Liver (tissue), 9 donors: ENCODE results near the gene BTG3. TPM values are rescaled to one million over a fixed set of nuclear protein-coding genes. Genes with fewer than 3 reads are reported as not detected.

Experiments
- DNase-seq: peaks from one replicate; pipeline ENCODE4 v3.0.0-alpha.2; 2017; ENCODE audit warnings: low spot score
- H3K27ac ChIP-seq, 2 donors: one replicate each; pipeline ENCODE4 v1.7.0; 2013; ENCODE audit warnings: inconsistent platforms in 2 of 2, low read length in 2 of 2, control low read depth in 1 of 2, low read depth in 1 of 2, mild to moderate bottlenecking in 1 of 2
- H3K27me3 ChIP-seq, 4 donors: one replicate each; pipeline versions ENCODE4 v1.6.1 to v1.7.0; 2013; ENCODE audit warnings: low read length in 3 of 4, inconsistent platforms in 1 of 4, mild to moderate bottlenecking in 1 of 4, moderate library complexity in 1 of 4; ENCODE audit not compliant: control insufficient read depth in 4 of 4, insufficient read depth in 4 of 4
- H3K36me3 ChIP-seq, 4 donors: one replicate each; pipeline versions ENCODE4 v1.6.1 to v1.7.0; 2013; ENCODE audit warnings: low read length in 3 of 4, mild to moderate bottlenecking in 3 of 4, low read depth in 1 of 4, moderate library complexity in 1 of 4; ENCODE audit not compliant: control insufficient read depth in 4 of 4, insufficient read depth in 3 of 4
- H3K4me1 ChIP-seq, 4 donors: one replicate each; pipeline versions ENCODE4 v1.6.1 to v1.7.0; 2013; ENCODE audit warnings: low read length in 3 of 4, mild to moderate bottlenecking in 3 of 4, moderate library complexity in 1 of 4; ENCODE audit not compliant: control insufficient read depth in 4 of 4, insufficient read depth in 4 of 4
- H3K4me3 ChIP-seq, 3 donors: one replicate each; pipeline versions ENCODE4 v1.6.1 to v1.7.0; 2013; ENCODE audit warnings: low read length in 3 of 3, control low read depth in 1 of 3, low read depth in 1 of 3, mild to moderate bottlenecking in 1 of 3
- H3K9ac ChIP-seq, 2 donors: one replicate each; pipeline ENCODE4 v1.7.0; 2013; ENCODE audit warnings: low read length in 2 of 2, mild to moderate bottlenecking in 2 of 2, moderate library complexity in 2 of 2, control low read depth in 1 of 2, low read depth in 1 of 2
- H3K9me3 ChIP-seq, 4 donors: one replicate each; pipeline versions ENCODE4 v1.6.1 to v1.7.0; 2013; ENCODE audit warnings: low read length in 3 of 4; ENCODE audit not compliant: control insufficient read depth in 4 of 4
- CTCF ChIP-seq: fragments of 150-350 bp; IDR thresholded peaks from 2 replicates; pipeline ENCODE4 v1.5.1; 2017; ENCODE audit warnings: improper control_type of control experiment, low read depth, low read length; ENCODE audit not compliant: missing input control
- EGR1 ChIP-seq, 2 donors: IDR thresholded peaks; 2 replicates each; pipeline ENCODE4 v1.6.1; 2016 to 2018; ENCODE audit warnings: antibody characterized with exemption in 2 of 2, low read depth in 2 of 2
- FOXA1 ChIP-seq: IDR thresholded peaks from 2 replicates; pipeline ENCODE4 v1.6.1; 2016; ENCODE audit warnings: antibody characterized with exemption
- GABPA ChIP-seq, 2 donors: IDR thresholded peaks in 1 of 2; conservative IDR thresholded peaks in 1 of 2; 2 replicates each; pipeline ENCODE4 v1.6.1; 2016; ENCODE audit warnings: antibody characterized with exemption in 2 of 2, mild to moderate bottlenecking in 1 of 2, moderate library complexity in 1 of 2
- HNF4A ChIP-seq, 2 donors: conservative IDR thresholded peaks; 2 replicates each; pipeline ENCODE4 v1.6.1; 2016; ENCODE audit warnings: antibody characterized with exemption in 2 of 2, mild to moderate bottlenecking in 2 of 2
- HNF4G ChIP-seq: IDR thresholded peaks from 2 replicates; pipeline ENCODE4 v1.6.1; 2016; ENCODE audit warnings: antibody characterized with exemption
- JUND ChIP-seq, 2 donors: IDR thresholded peaks; 2 replicates each; pipeline ENCODE4 v1.6.1; 2016; ENCODE audit warnings: antibody characterized with exemption in 2 of 2
- NR2F2 ChIP-seq: IDR thresholded peaks from 2 replicates; pipeline ENCODE4 v1.6.1; 2016; ENCODE audit warnings: antibody characterized with exemption
- RAD21 ChIP-seq, 2 donors: IDR thresholded peaks; 2 replicates each; pipeline ENCODE4 v1.6.1; 2016; ENCODE audit warnings: antibody characterized with exemption in 2 of 2, mild to moderate bottlenecking in 2 of 2
- RXRA ChIP-seq, 2 donors: IDR thresholded peaks; 2 replicates each; pipeline ENCODE4 v1.6.1; 2017 to 2018; ENCODE audit warnings: antibody characterized with exemption in 2 of 2, mild to moderate bottlenecking in 1 of 2
- SP1 ChIP-seq: IDR thresholded peaks from 2 replicates; pipeline ENCODE4 v1.6.1; 2018; ENCODE audit warnings: antibody characterized with exemption, mild to moderate bottlenecking
- TAF1 ChIP-seq: conservative IDR thresholded peaks from 2 replicates; pipeline ENCODE4 v1.6.1; 2016; ENCODE audit warnings: antibody characterized with exemption, mild to moderate bottlenecking
- YY1 ChIP-seq: IDR thresholded peaks from 2 replicates; pipeline ENCODE4 v1.6.1; 2016; ENCODE audit warnings: antibody characterized with exemption, mild to moderate bottlenecking
- WGBS: extraction: QIAGEN DNeasy Blood & Tissue Kit; methylation state at CpG from one replicate; pipeline ENCODE4 v1.1.7; 2013; 5-methylcytosine and 5-hydroxymethylcytosine counted together
- polyA plus RNA-seq, 2 donors: library from polyadenylated mRNA; stranded (reverse) in 1 of 2; unstranded in 1 of 2; fragments of 200-250 nt in 1 of 2; fragments of >200 nt in 1 of 2; fragmentation: Nextera tagmentation in 1 of 2; extraction: Ambion mirVana in 1 of 2; gene quantifications; one replicate each; pipeline versions ENCODE4 v1.2.1 to v1.2.3, GENCODE V29; 2013 to 2015
- total RNA-seq, 2 donors: library from RNA; depleted of rRNA; stranded (reverse); fragments of >200 nt; gene quantifications; one replicate each; pipeline ENCODE4 v1.2.3, GENCODE V29; 2014
- TF ChIP-seq, protein P1 (sequence below): IDR thresholded peaks from 2 replicates; pipeline ENCODE4 v1.6.1; 2016; ENCODE audit warnings: antibody characterized with exemption
- TF ChIP-seq, protein P2 (sequence below): IDR thresholded peaks from 2 replicates; pipeline ENCODE4 v1.6.1; 2016; ENCODE audit warnings: antibody characterized with exemption
- TF ChIP-seq, protein P3 (sequence below): IDR thresholded peaks from 2 replicates; pipeline ENCODE4 v1.6.1; 2016; ENCODE audit warnings: antibody characterized with exemption, mild to moderate bottlenecking
- donor health status: healthy.
- donor health status: healthy.
- donor health status: healthy.
- donor health status: healthy.
- donor health status: healthy.

The BTG3 gene
- total and polyA plus RNA-seq, 4 donors: 4.1 to 25.5 (median 5.5) TPM

DNA sequence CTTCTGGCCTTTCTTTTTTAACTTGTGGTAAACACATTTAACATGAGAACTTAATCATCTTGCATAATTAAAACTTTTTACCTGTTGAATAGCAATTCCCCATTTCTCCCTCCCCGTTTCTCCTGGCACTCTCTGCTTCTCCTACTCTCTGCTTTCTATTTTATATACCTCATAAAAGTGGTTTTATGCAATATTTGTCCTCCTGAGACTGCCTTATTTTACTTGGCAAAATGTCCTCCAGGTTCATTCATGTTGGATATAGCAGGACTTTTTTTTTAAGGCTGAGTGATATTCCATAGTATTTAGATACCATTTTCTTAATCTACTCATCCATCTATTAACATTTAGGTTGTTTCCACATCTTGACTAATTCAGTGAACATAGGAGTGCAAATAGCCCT, 35.0 kb downstream of the BTG3 start:
- H3K9me3 ChIP-seq: no peaks in the 10 kb centered on the region
- H3K4me3 ChIP-seq: no peak overlapping the region
- no peaks in the 10 kb centered on the region for H3K27me3 ChIP-seq
- TF ChIP-seq HNF4G: no peak
- no peak for TF ChIP-seq RXRA (IDR thresholded peaks at IDR 0.05)
- TF ChIP-seq JUND (IDR thresholded peaks at IDR 0.05): no peak
- TF ChIP-seq CTCF: no peak
- TF ChIP-seq YY1: no peak
- TF ChIP-seq NR2F2: no peak
- TF ChIP-seq, protein P1, sequence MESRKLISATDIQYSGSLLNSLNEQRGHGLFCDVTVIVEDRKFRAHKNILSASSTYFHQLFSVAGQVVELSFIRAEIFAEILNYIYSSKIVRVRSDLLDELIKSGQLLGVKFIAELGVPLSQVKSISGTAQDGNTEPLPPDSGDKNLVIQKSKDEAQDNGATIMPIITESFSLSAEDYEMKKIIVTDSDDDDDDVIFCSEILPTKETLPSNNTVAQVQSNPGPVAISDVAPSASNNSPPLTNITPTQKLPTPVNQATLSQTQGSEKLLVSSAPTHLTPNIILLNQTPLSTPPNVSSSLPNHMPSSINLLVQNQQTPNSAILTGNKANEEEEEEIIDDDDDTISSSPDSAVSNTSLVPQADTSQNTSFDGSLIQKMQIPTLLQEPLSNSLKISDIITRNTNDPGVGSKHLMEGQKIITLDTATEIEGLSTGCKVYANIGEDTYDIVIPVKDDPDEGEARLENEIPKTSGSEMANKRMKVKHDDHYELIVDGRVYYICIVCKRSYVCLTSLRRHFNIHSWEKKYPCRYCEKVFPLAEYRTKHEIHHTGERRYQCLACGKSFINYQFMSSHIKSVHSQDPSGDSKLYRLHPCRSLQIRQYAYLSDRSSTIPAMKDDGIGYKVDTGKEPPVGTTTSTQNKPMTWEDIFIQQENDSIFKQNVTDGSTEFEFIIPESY: no peak
- no peak for TF ChIP-seq RAD21 (IDR thresholded peaks at IDR 0.05)
- no peak for TF ChIP-seq TAF1
- TF ChIP-seq, protein P2, sequence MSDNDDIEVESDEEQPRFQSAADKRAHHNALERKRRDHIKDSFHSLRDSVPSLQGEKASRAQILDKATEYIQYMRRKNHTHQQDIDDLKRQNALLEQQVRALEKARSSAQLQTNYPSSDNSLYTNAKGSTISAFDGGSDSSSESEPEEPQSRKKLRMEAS: no peak
- no peak for TF ChIP-seq SP1
- no peak for TF ChIP-seq HNF4A (conservative IDR thresholded peaks at IDR 0.05)
- no peak for TF ChIP-seq EGR1 (IDR thresholded peaks at IDR 0.05; ENCODE audit: low read depth in 2 of 2)
- TF ChIP-seq FOXA1: no peak
- no peak for TF ChIP-seq GABPA (IDR thresholded peaks at IDR 0.05 in 1 of 2, conservative IDR thresholded peaks at IDR 0.05 in 1 of 2)
- H3K36me3 ChIP-seq: peaks cover 0 to 5% (median 0%) of the 10 kb centered on the region in 4 donors
- no peak for DNase-seq
- no peak overlapping the region for H3K9ac ChIP-seq
- WGBS: 79% methylated on average over 1 of the region's 1 CpG
- H3K27ac ChIP-seq: no peak overlapping the region
- no peaks in the 10 kb centered on the region for H3K4me1 ChIP-seq

DNA sequence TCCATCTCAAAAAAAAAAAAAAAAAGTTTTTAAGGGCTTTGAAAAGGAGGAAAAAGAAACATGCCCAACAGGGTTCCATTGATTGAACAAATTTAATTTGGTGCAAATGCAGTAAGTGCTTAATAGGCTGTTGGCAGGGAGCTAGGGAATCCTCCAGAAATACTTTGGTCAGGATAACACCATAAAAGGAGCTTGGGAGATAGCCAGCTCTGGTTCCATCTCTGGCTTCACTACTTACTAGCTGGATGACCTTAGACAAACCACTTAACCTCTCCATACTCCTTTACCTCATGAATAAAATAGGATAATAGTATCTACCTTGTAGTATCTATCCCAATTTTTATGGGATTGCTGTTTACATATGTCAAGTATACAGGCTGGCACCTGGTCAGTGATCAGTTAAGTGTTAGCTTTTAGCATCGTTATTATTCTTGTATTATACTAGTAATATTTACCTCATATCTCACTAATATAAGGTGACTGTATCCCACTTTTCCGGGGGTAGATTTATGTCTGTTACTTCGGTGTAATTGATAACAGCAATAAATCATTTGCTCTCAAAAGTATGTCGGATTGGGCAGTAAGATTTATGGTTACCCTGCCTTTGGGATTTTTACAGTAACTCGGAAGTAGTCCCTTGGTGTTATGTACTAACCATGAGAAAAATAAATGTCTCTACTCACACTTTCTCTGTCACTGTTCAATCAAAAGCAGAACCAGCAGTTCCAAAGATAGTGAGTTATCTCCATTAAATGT, 36.4 kb downstream of the BTG3 start:
- no peak overlapping the region for H3K27ac ChIP-seq
- DNase-seq: no peak
- TF ChIP-seq FOXA1 (no peak), RXRA (IDR thresholded peaks at IDR 0.05) (no peak), YY1 (no peak), RAD21 (IDR thresholded peaks at IDR 0.05) (no peak), TAF1 (no peak), HNF4A (conservative IDR thresholded peaks at IDR 0.05) (no peak)
- TF ChIP-seq, protein P2: no peak
- TF ChIP-seq, protein P3, sequence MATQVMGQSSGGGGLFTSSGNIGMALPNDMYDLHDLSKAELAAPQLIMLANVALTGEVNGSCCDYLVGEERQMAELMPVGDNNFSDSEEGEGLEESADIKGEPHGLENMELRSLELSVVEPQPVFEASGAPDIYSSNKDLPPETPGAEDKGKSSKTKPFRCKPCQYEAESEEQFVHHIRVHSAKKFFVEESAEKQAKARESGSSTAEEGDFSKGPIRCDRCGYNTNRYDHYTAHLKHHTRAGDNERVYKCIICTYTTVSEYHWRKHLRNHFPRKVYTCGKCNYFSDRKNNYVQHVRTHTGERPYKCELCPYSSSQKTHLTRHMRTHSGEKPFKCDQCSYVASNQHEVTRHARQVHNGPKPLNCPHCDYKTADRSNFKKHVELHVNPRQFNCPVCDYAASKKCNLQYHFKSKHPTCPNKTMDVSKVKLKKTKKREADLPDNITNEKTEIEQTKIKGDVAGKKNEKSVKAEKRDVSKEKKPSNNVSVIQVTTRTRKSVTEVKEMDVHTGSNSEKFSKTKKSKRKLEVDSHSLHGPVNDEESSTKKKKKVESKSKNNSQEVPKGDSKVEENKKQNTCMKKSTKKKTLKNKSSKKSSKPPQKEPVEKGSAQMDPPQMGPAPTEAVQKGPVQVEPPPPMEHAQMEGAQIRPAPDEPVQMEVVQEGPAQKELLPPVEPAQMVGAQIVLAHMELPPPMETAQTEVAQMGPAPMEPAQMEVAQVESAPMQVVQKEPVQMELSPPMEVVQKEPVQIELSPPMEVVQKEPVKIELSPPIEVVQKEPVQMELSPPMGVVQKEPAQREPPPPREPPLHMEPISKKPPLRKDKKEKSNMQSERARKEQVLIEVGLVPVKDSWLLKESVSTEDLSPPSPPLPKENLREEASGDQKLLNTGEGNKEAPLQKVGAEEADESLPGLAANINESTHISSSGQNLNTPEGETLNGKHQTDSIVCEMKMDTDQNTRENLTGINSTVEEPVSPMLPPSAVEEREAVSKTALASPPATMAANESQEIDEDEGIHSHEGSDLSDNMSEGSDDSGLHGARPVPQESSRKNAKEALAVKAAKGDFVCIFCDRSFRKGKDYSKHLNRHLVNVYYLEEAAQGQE: no peak
- TF ChIP-seq, protein P1: no peak
- no peaks in the 10 kb centered on the region for H3K27me3 ChIP-seq
- peaks cover 0 to 5% (median 0%) of the 10 kb centered on the region in 4 donors for H3K36me3 ChIP-seq
- H3K9me3 ChIP-seq: no peaks in the 10 kb centered on the region
- 78% methylated on average over 5 of the region's 5 CpGs for WGBS
- H3K4me1 ChIP-seq: no peaks in the 10 kb centered on the region
- no peak overlapping the region for H3K9ac ChIP-seq
- H3K4me3 ChIP-seq: no peak overlapping the region
